GM12878 (cell line): ENCODE measurements around the gene ERG. TPM values are rescaled to one million over a fixed set of nuclear protein-coding genes. Genes with fewer than 3 reads are reported as not detected.

Experiments
- ATAC-seq: fragments of 200-7000 bp; cut with Tn5 transposase; 3 replicates; pipeline ENCODE4 v1.9.1; 2020; ENCODE audit warnings: mild to moderate bottlenecking, moderate library complexity
- BruUV-seq: library from RNA; stranded (reverse); fragments of 400-500 nt; replicated peaks from 2 replicates; lab custom pipeline; 2021; lab: Mats Ljungman, UMichigan
- CTCF ChIA-PET: fragments of 300-600 bp; sonication (Branson Sonifier 250); formaldehyde crosslinking; extraction: SDS; loops from one replicate; lab custom pipeline; 2021; ENCODE audit warnings: inconsistent platforms; lab: Yijun Ruan, JAX
- POLR2A ChIA-PET: fragments of 350-600 bp; formaldehyde crosslinking; extraction: SDS; loops from one replicate; lab custom pipeline; 2021; ENCODE audit warnings: inconsistent platforms; lab: Charles Lee
- RAD21 ChIA-PET: fragments of 300-600 bp; sonication (Branson Sonifier 250); formaldehyde crosslinking; loops from one replicate; lab custom pipeline; 2023; ENCODE audit warnings: antibody characterized with exemption; ENCODE audit not compliant: unreplicated experiment; lab: Charles Lee
- SMC1A ChIA-PET: fragments of 300-600 bp; sonication (Branson Sonifier 250); formaldehyde crosslinking; loops from one replicate; lab custom pipeline; 2023; ENCODE audit not compliant: unreplicated experiment, uncharacterized antibody; lab: Charles Lee
- DNase-seq: peaks from one replicate; pipeline ENCODE4 v3.0.0-alpha.2; 2011; ENCODE audit warnings: low read depth, low spot score
- FAIRE-seq: peaks from 3 replicates; lab custom pipeline; 2011; peaks lifted over from hg19 to GRCh38; lab: Jason Lieb, UNC
- H2AFZ ChIP-seq: 2 replicates; pipeline ENCODE4 v1.6.0; 2011; ENCODE audit warnings: low read depth, low read length, control low read depth; ENCODE audit not compliant: control insufficient read depth
- H3K27ac ChIP-seq: 2 replicates; pipeline ENCODE4 v1.5.1; 2011; ENCODE audit warnings: control low read depth; ENCODE audit not compliant: control insufficient read depth, insufficient read depth
- H3K27me3 ChIP-seq, 2 experiments: replicated peaks in 1 of 2; 2 replicates each; pipeline versions ENCODE4 v1.6.0 to v1.6.1; 2011; ENCODE audit warnings: low read length in 1 of 2; ENCODE audit not compliant: control insufficient read depth in 2 of 2, insufficient read depth in 2 of 2
- H3K36me3 ChIP-seq, 2 experiments: 2 replicates each; pipeline ENCODE4 v1.5.1; 2011; ENCODE audit warnings: low read length in 1 of 2; ENCODE audit not compliant: control insufficient read depth in 2 of 2, insufficient read depth in 2 of 2
- H3K4me1 ChIP-seq: 2 replicates; pipeline ENCODE4 v1.6.1; 2011; ENCODE audit warnings: mild to moderate bottlenecking, low read length, moderate library complexity, mixed read lengths; ENCODE audit not compliant: control insufficient read depth, insufficient read depth
- H3K4me2 ChIP-seq: 2 replicates; pipeline ENCODE4 v1.6.0; 2011; ENCODE audit warnings: control low read depth; ENCODE audit not compliant: control insufficient read depth, insufficient read depth
- H3K4me3 ChIP-seq: fragments of 200-600 bp; sonication (generic); 2 replicates; pipeline ENCODE4 v1.5.1; 2016
- H3K79me2 ChIP-seq: 2 replicates; pipeline ENCODE4 v1.6.0; 2011; ENCODE audit warnings: low read length; ENCODE audit not compliant: control insufficient read depth, insufficient read depth
- H3K9ac ChIP-seq: 2 replicates; pipeline ENCODE4 v1.8.0; 2011; ENCODE audit warnings: low read length, control low read depth, mixed read lengths; ENCODE audit not compliant: control insufficient read depth, insufficient read depth
- H3K9me3 ChIP-seq: replicated peaks from 3 replicates; pipeline ENCODE4 v1.5.1; 2011; ENCODE audit warnings: mild to moderate bottlenecking, low read length; ENCODE audit not compliant: control insufficient read depth, insufficient read depth
- H4K20me1 ChIP-seq: 2 replicates; pipeline ENCODE4 v1.6.0; 2011; ENCODE audit not compliant: control insufficient read depth, insufficient read depth
- ATF2 ChIP-seq: IDR thresholded peaks from 2 replicates; pipeline ENCODE4 v1.6.1; 2012; ENCODE audit warnings: low read length, inconsistent platforms
- CTCF ChIP-seq, 3 experiments: IDR thresholded peaks in 2 of 3; conservative IDR thresholded peaks in 1 of 3; 2 replicates each; pipeline ENCODE4 v1.5.1; 2011; ENCODE audit warnings: low read depth in 3 of 3, low read length in 3 of 3, mild to moderate bottlenecking in 3 of 3, control low read depth in 2 of 3, moderate library complexity in 2 of 3, inconsistent platforms in 1 of 3, mixed read lengths in 1 of 3; ENCODE audit not compliant: control insufficient read depth in 2 of 3, insufficient read depth in 1 of 3; ENCODE audit errors: extremely low read depth in 1 of 3
- CUX1 ChIP-seq: IDR thresholded peaks from 2 replicates; pipeline ENCODE4 v1.6.1; 2012; ENCODE audit warnings: improper control_type of control experiment, low read depth, low read length; ENCODE audit not compliant: insufficient replicate concordance
- ELK1 ChIP-seq: IDR thresholded peaks from 2 replicates; pipeline ENCODE4 v1.6.1; 2012; ENCODE audit warnings: low read depth, low read length, improper control_type of control experiment
- MYC ChIP-seq: IDR thresholded peaks from 2 replicates; pipeline ENCODE4 v1.6.1; 2011; ENCODE audit warnings: mild to moderate bottlenecking, low read length, moderate library complexity, inconsistent platforms; ENCODE audit not compliant: insufficient read depth, insufficient replicate concordance, insufficient read length, severe bottlenecking
- NFYB ChIP-seq: IDR thresholded peaks from 2 replicates; pipeline ENCODE4 v1.6.1; 2011; ENCODE audit warnings: low read depth, mild to moderate bottlenecking, low read length, improper control_type of control experiment, moderate library complexity; ENCODE audit not compliant: insufficient read depth
- SIN3A ChIP-seq: IDR thresholded peaks from 2 replicates; pipeline ENCODE4 v1.6.1; 2012; ENCODE audit warnings: low read depth, low read length, improper control_type of control experiment
- TCF7 ChIP-seq: IDR thresholded peaks from 2 replicates; pipeline ENCODE4 v1.6.1; 2014; ENCODE audit warnings: antibody characterized with exemption, borderline replicate concordance
- ZNF687 ChIP-seq: fragments of 450-650 bp; IDR thresholded peaks from 2 replicates; pipeline ENCODE4 v1.6.1; 2017; ENCODE audit warnings: mild to moderate bottlenecking, moderate library complexity
- WGBS: methylation state at CpG from one replicate; pipeline ENCODE4 v1.1.6; 2016; ENCODE audit warnings: low lambda C conversion rate; ENCODE audit not compliant: insufficient replicate concordance, insufficient coverage; ENCODE audit errors: missing lambda C conversion rate; 5-methylcytosine and 5-hydroxymethylcytosine counted together
- in situ Hi-C: fragments of 300-500 bp; cut with MboI; formaldehyde crosslinking; loops from 9 replicates; pipeline ENCODE4 v1.14.3; 2018; ENCODE audit warnings: mixed read lengths
- intact Hi-C: fragments of 100-400 bp; cut with micrococcal nuclease; formaldehyde crosslinking; loops from one replicate; pipeline ENCODE4 v1.14.2; 2022; ENCODE audit not compliant: unreplicated experiment
- polyA plus RNA-seq, 11 experiments: library from polyadenylated mRNA; depleted of rRNA in 4 of 11; unstranded in 6 of 11; stranded (reverse) in 5 of 11; fragments of >200 nt; fragmentation: Nextera tagmentation in 4 of 11; fragmentation: Illumina TruSeq in 1 of 11; extraction: Ambion mirVana in 4 of 11; extraction: Trizol in 1 of 11; gene quantifications; 1 replicate in 1 of 11; 2 replicates in 10 of 11; pipeline versions ENCODE4 v1.2.1 to v1.2.3, GENCODE V29; 2011 to 2016; ENCODE audit warnings: inconsistent platforms in 2 of 11, missing spikeins in 2 of 11, low read depth in 1 of 11
- total RNA-seq, 4 experiments: library from RNA; depleted of rRNA in 3 of 4; stranded (reverse); fragments of >200 nt in 3 of 4; fragmentation: Illumina TruSeq in 1 of 4; extraction: Trizol in 1 of 4; gene quantifications; 2 replicates each; pipeline versions ENCODE4 v1.2.1 to v1.2.3, GENCODE V29; 2013 to 2021

The ERG gene
- total and polyA plus RNA-seq, 10 of the 15 experiments (the other 5 are each of a cell fraction or from before 2014, with no cell fraction given): not detected

GRCh38 chr21:38454702-38455101, 43.6 kb downstream of the ERG start:
- intact Hi-C loops: no loop called here
- in situ Hi-C loops: no loop called here
- Histone ChIP-seq H3K36me3 (no peaks in the 10 kb centered on the region), H3K27me3 (no peaks in the 10 kb centered on the region), H2AFZ (no peak overlapping the region), H3K4me1 (no peaks in the 10 kb centered on the region), H3K79me2 (no peaks in the 10 kb centered on the region), H3K4me2 (no peak overlapping the region), H3K9me3 (no peaks in the 10 kb centered on the region), H3K9ac (no peak overlapping the region), H3K27ac (no peak overlapping the region), H4K20me1 (no peaks in the 10 kb centered on the region), H3K4me3 (no peak overlapping the region)
- BruUV-seq: no TSS peak
- CTCF ChIA-PET: no interaction called here
- POLR2A ChIA-PET: no interaction called here
- ATAC-seq (no peak), DNase-seq (no peak), FAIRE-seq (no peak)
- SMC1A ChIA-PET: no interaction called here
- WGBS: 3% methylated on average over 2 of the region's 2 CpGs
- RAD21 ChIA-PET: no interaction called here
- TF ChIP-seq SIN3A (no peak), NFYB (no peak), ATF2 (no peak), CUX1 (no peak), TCF7 (no peak), MYC (no peak), ZNF687 (no peak), ELK1 (no peak), CTCF (IDR thresholded peaks at IDR 0.05 in 2 of 3, conservative IDR thresholded peaks at IDR 0.05 in 1 of 3; ENCODE audit: control insufficient read depth in 2 of 3, extremely low read depth in 1 of 3, insufficient read depth in 1 of 3, low read depth in 3 of 3, low read length in 3 of 3) (no peak)
